OCI-M2 (cell line): ENCODE measurements around the gene ZNF574.

ENCODE experiments used
- DNase-seq: peaks from one replicate; lab custom pipeline; 2025; ENCODE audit not compliant: unreplicated experiment; lab: John Stamatoyannopoulos, UW

The ZNF574 gene

GRCh38 chr19:42054205-42054604, 21.8 kb upstream of the ZNF574 start:
- DNase-seq = no peak

GRCh38 chr19:42057846-42058245, 18.1 kb upstream of the ZNF574 start:
- DNase-seq = no peak

DNA sequence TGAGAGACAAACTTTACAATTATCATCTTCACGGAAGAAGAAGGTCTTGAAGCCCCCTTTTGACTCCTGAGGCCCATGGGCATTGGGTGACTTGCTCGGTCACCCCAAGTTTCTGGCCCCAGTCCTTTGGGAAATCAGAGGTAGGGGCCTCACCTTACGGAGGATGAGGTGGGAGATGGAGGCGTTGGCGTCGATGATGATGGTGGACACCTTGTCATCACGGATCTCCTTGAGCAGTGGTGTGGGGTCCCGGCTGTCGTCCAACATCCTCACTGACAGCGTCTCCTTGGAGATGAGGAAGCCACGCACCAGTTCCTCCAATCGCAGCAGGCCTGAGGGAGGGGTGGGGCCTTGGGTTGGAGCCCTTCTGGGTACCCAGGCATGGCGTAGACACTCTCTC, 16.8 kb upstream of the ZNF574 start:
- DNase-seq = no peak

DNA sequence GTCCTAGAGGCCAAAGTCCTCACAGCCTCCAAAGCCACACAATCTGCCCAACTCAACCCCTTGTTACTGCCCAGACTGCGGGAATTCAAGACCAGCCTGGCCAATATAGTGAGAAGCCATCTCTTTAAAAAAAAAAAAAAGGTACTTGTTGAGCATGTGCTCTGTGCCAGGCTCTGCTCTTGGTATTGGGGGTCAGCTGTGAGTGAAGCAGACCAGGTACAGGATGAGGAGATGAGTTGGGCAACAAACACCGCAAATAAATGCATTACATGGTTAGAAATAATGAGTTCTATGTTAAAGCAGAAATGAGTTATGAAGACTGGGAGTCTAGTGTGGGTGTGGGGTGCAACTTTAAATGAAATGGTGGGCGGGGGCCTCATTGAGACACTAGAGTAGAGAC, 15.8 kb upstream of the ZNF574 start:
- DNase-seq = no peak

DNA sequence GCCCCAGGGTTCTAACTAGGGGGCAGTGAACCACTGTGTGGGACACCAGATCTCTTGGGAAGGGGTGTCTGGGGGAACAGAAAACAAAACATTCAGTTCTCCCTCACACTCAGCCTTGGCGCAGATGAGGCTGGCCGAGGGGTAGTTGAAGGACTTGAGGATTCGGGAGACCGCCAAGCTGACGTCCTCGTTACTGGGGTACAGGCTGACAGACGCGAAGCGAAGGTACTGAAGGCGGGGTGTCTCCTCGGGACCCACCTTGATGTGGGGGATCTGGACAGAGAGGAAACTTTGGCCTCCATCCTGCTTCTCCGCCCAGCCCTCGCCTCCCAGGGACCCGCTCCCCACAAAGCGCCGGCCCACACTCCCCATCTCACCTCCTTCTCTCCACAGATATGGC, 13.6 kb upstream of the ZNF574 start:
- no peak for DNase-seq

- no peak for DNase-seq
Observed at GRCh38 chr19:42064432-42064831, 11.5 kb upstream of the ZNF574 start.

DNA sequence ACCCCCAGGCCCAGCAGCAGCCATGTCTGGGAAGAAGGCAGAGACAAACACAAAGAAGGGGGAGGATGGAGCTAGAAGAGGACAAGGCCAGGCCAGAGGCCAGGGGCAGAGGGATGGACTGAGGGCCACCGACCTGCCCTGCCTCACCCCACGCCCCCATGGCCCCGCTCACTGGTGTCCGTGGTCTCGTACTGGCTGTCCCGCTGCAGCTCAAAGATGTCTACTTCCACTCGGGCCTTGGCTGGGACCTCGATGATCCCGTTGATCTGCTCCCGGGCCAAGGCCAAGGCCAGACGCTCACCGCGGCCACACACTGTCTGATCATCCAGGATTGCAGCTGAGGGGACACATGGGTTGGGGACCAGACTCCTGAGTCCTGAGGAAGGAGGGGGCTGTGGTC, 10.9 kb upstream of the ZNF574 start:
- DNase-seq = no peak

DNA sequence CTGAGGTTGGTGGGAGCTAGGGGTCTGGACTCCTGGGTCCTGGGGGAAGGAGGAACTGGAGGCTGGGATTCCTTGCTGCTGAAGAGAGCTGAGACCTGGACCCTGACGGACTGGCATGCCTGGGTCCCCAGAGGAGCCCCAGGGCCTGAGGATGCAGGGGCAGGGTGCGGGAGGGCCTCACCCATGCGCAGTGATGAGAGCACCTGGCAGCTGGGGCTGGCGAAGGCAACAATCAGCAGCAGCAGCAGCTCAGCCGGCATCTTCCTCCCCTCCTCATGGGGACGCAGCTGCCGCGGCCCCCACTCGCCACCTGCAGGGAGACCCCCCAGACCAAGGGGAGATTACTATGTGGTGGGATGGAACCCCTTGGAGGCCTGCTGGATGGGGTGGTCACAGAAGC, 10.5 kb upstream of the ZNF574 start:
- no peak for DNase-seq

DNA sequence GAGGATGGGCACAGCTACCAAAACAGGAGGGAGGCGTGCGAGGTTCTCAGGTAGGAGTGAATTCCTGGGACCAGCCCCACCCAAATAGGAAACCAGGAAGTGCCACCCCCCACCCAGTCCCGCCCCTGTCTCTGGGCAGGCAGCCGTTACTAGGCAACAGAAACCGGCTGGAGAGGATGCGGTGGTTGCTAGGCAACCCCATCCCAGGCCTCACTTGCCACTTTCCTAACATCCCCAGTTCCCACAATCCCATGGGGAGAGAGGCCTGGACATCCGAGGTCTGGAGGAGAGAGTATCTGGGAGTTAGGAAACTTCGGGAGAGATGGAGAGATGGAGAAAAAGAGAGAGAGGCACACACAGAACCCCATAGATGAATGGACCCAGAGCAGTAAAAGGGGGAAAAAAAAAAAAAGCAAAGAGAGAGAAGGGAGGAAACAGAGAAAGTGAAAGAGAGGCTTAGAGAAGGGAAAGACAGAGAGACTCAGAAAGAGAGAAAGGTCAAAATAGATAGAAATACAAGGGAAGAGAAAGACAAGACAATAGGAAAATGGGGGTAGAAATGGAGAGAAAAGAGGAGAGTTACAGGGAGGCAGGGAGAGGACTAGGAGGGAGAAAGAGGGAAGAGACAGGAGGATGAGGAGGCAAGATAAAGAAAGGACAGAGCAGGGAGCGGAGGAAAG, 9.8 kb upstream of the ZNF574 start:
- no peak for DNase-seq

DNA sequence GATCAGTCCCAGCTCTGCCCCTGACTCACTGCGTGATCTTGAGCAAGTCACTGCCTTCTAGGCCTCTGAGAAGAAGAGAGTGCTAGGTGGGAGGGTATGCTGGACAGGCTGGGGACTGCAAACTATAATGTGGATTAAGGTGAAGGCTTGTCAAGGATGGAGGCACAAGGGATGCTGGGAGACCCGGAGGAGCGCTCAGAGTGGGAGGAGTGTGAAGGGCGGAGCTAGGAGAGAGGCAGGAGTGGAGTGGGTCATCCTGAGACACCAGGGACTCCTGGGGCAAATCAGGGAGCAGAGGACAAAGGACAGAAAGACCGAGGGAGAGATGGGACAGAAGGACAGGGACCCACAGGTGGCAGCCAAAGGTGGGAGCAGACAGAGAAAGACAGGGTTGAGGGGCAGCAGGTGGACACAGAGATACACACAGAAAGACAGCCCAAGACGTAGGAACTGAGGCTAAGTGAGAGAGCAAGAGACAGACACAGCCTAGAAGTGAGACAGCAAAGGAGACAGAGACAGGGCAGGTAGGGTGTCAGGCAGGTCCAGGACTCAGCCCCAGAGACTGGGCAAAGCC, 8.6 kb upstream of the ZNF574 start:
- no peak for DNase-seq

- DNase-seq = no peak
Observed at GRCh38 chr19:42068361-42068755, 7.6 kb upstream of the ZNF574 start.

- no peak for DNase-seq
Observed at GRCh38 chr19:42068756-42069571, 7.0 kb upstream of the ZNF574 start.

DNA sequence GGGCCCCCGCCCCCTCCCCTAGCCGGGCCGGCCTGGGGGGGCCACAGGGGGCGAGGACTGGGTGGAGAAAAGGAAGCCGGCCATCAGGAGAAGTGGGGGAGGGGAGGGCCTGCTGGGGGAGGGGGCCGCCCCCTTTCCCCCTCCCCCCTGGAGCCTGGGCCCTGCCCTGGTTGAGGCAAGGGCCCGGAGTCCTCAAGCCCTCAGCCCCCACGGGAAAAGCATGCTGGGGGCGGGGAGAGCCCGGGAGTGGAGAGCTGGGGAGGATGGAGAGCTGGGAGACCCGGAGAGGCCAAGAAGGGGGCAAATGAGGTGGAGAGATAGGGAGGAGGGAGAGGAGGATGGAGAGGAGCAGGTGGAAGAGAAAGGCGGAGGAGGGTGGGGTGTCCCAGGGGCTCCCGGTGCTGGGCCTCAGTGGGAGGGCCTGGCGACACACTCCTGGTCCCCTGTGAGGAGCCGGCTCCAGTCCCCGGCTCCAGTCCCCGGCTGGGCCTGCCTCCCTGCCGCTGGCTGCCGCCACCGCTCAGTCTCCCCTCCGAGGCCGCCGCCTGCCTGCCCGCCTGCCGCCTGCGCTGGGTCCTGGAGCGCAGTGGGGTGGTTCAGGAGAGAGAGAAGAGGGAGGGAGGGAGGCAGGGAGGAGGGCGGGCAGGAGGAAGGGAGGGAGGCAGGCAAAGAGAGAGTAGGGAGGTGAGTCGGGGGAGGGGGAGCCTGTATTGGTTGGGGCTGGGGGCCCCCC, 6.2 kb upstream of the ZNF574 start, which contains the start of gene GRIK5:
TSS of gene GRIK5 (minus strand) at position 588 of the 733 bp plus-strand sequence. CDS start 4,436 bp downstream, outside the sequence.
- DNase-seq = no peak

GRCh38 chr19:42071247-42071646, 4.7 kb upstream of the ZNF574 start:
- no peak for DNase-seq

- no peak for DNase-seq
Observed at GRCh38 chr19:42074513-42075363, 1.2 kb upstream of the ZNF574 start.

DNA sequence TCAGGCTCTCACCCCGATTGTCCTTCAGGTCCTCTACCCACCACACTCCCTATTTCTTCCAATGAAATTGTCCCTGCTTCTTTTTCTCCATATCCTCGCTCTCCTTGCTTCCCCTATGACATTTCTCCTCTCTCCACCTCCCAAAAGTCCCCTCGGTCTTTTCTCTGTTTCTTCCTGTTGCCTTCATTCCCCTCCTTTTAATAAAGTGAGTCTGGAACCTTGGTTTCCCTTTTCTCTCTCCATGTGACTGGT, 676 bp upstream of the ZNF574 start:
- no peak for DNase-seq

GRCh38 chr19:42076380-42076944, 496 bp downstream of the ZNF574 start:
- no peak for DNase-seq

GRCh38 chr19:42078058-42078457, 2.1 kb downstream of the ZNF574 start:
- no peak for DNase-seq

GRCh38 chr19:42078538-42079275, 2.7 kb downstream of the ZNF574 start:
- DNase-seq = no peak

- DNase-seq = no peak
Observed at GRCh38 chr19:42079276-42079669, 3.3 kb downstream of the ZNF574 start.
